WTC11 (cell line): ENCODE measurements around the gene LAMC2. TPM values are rescaled to one million over a fixed set of nuclear protein-coding genes. Genes with fewer than 3 reads are reported as not detected.

Experiments used
- ATAC-seq: fragments of 200-7000 bp; cut with Tn5 transposase; 2 replicates; pipeline ENCODE4 v1.10.0; 2021; ENCODE audit warnings: mild to moderate bottlenecking, moderate library complexity
- CTCF ChIA-PET: fragments of 300-600 bp; sonication (Branson Sonifier 250); formaldehyde crosslinking; loops from one replicate; lab custom pipeline; 2021; ENCODE audit warnings: antibody characterized with exemption; lab: Charles Lee
- POLR2A ChIA-PET: fragments of 350-600 bp; sonication (Branson Sonifier 250); formaldehyde crosslinking; loops from one replicate; lab custom pipeline; 2021; ENCODE audit warnings: antibody characterized with exemption; lab: Charles Lee
- DNase-seq: peaks from one replicate; pipeline ENCODE4 v3.0.0; 2021; ENCODE audit warnings: low spot score
- H3K27ac Mint-ChIP-seq: 2 replicates; pipeline ENCODE4 v1.8.0; 2021; ENCODE audit warnings: mixed read lengths
- H3K27me3 Mint-ChIP-seq: 2 replicates; pipeline ENCODE4 v1.8.0; 2021; ENCODE audit warnings: low read depth, mild to moderate bottlenecking, moderate library complexity, mixed read lengths
- H3K36me3 Mint-ChIP-seq: 2 replicates; pipeline ENCODE4 v1.8.0; 2021; ENCODE audit warnings: mixed read lengths
- H3K4me1 Mint-ChIP-seq: 2 replicates; pipeline ENCODE4 v1.8.0; 2022; ENCODE audit warnings: mixed read lengths
- H3K4me3 Mint-ChIP-seq: 2 replicates; pipeline ENCODE4 v1.8.0; 2021; ENCODE audit warnings: mild to moderate bottlenecking, moderate library complexity, mixed read lengths
- H3K9me3 Mint-ChIP-seq: 2 replicates; pipeline ENCODE4 v1.8.0; 2021; ENCODE audit warnings: mixed read lengths
- FOXK1 ChIP-seq: sonication (generic); formaldehyde crosslinking; IDR thresholded peaks from 2 replicates; pipeline ENCODE4 v1.8.0; 2022; ENCODE audit warnings: mild to moderate bottlenecking, moderate library complexity, missing genetic modification reagents
- SMAD4 ChIP-seq: sonication (generic); formaldehyde crosslinking; IDR thresholded peaks from 2 replicates; pipeline ENCODE4 v1.8.0; 2022; ENCODE audit warnings: mild to moderate bottlenecking, missing genetic modification reagents
- TP53 ChIP-seq: sonication (generic); formaldehyde crosslinking; IDR thresholded peaks from 2 replicates; pipeline ENCODE4 v1.8.1; 2023; ENCODE audit warnings: mild to moderate bottlenecking, missing genetic modification reagents
- ZNF396 ChIP-seq: fragments of 250-450 bp; sonication (Bioruptor Pico); IDR thresholded peaks from 2 replicates; pipeline ENCODE4 v1.8.0; 2021; ENCODE audit warnings: mild to moderate bottlenecking, moderate library complexity, borderline replicate concordance
- total RNA-seq: library from RNA; stranded (reverse); gene quantifications from 3 replicates; pipeline ENCODE4 v1.2.3, GENCODE V29; 2021
- TF ChIP-seq, protein P1 (sequence below): sonication (generic); formaldehyde crosslinking; IDR thresholded peaks from 2 replicates; pipeline ENCODE4 v1.8.1; 2022; ENCODE audit warnings: missing genetic modification reagents, borderline replicate concordance
- TF ChIP-seq, protein P2 (sequence below): fragments of 250-450 bp; sonication (Bioruptor Pico); IDR thresholded peaks from 2 replicates; pipeline ENCODE4 v1.9.0; 2021; ENCODE audit warnings: mild to moderate bottlenecking, borderline replicate concordance
- TF ChIP-seq, protein P3 (sequence below): sonication (generic); formaldehyde crosslinking; IDR thresholded peaks from 2 replicates; pipeline ENCODE4 v1.8.0; 2022; ENCODE audit warnings: missing genetic modification reagents
- TF ChIP-seq, protein P4 (sequence below): sonication (generic); formaldehyde crosslinking; IDR thresholded peaks from 2 replicates; pipeline ENCODE4 v1.8.0; 2022; ENCODE audit warnings: mild to moderate bottlenecking, missing genetic modification reagents
- TF ChIP-seq, protein P5 (sequence below): fragments of 250-450 bp; sonication (Bioruptor Pico); conservative IDR thresholded peaks from 2 replicates; pipeline ENCODE4 v1.9.0; 2021; ENCODE audit warnings: mild to moderate bottlenecking

Gene LAMC2
- total RNA-seq, 1 experiment from 2014 or later = 7.9 TPM

DNA sequence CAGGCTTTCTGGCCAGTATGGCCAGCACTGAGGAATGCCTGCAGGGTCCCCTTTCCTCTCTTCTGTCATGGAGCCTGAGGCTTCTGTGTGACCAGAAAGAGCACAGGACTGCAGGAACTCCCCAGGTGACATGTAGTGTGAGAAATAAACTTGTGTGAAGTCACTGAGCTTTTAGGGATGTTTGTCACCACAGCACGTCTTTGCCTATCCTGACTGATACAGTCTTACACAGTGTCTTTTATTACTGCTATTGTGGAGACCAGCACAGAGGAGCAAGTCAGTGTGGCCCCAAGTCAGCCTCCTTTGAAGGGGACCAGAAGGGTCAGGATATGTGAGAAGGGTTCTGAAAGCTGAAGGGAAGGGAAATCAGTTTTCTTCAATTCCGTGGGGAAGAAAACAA, 102.5 kb downstream of the LAMC2 start:
- peaks cover 4% of the 10 kb centered on the region for H3K9me3 Mint-ChIP-seq
- CTCF ChIA-PET = interaction anchor here (2.4 kb wide), 1 partner anchor 18 kb away, joined by 12 read pairs; no protein-coding TSS in a partner anchor
- H3K4me1 Mint-ChIP-seq = peaks cover 28% of the 10 kb centered on the region
- TF ChIP-seq ZNF396 (CRISPR knock-in tag) = no peak
- TF ChIP-seq, protein P1, sequence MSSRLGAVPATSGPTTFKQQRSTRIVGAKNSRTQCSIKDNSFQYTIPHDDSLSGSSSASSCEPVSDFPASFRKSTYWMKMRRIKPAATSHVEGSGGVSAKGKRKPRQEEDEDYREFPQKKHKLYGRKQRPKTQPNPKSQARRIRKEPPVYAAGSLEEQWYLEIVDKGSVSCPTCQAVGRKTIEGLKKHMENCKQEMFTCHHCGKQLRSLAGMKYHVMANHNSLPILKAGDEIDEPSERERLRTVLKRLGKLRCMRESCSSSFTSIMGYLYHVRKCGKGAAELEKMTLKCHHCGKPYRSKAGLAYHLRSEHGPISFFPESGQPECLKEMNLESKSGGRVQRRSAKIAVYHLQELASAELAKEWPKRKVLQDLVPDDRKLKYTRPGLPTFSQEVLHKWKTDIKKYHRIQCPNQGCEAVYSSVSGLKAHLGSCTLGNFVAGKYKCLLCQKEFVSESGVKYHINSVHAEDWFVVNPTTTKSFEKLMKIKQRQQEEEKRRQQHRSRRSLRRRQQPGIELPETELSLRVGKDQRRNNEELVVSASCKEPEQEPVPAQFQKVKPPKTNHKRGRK (CRISPR knock-in tag) = no peak
- TF ChIP-seq, protein P2, sequence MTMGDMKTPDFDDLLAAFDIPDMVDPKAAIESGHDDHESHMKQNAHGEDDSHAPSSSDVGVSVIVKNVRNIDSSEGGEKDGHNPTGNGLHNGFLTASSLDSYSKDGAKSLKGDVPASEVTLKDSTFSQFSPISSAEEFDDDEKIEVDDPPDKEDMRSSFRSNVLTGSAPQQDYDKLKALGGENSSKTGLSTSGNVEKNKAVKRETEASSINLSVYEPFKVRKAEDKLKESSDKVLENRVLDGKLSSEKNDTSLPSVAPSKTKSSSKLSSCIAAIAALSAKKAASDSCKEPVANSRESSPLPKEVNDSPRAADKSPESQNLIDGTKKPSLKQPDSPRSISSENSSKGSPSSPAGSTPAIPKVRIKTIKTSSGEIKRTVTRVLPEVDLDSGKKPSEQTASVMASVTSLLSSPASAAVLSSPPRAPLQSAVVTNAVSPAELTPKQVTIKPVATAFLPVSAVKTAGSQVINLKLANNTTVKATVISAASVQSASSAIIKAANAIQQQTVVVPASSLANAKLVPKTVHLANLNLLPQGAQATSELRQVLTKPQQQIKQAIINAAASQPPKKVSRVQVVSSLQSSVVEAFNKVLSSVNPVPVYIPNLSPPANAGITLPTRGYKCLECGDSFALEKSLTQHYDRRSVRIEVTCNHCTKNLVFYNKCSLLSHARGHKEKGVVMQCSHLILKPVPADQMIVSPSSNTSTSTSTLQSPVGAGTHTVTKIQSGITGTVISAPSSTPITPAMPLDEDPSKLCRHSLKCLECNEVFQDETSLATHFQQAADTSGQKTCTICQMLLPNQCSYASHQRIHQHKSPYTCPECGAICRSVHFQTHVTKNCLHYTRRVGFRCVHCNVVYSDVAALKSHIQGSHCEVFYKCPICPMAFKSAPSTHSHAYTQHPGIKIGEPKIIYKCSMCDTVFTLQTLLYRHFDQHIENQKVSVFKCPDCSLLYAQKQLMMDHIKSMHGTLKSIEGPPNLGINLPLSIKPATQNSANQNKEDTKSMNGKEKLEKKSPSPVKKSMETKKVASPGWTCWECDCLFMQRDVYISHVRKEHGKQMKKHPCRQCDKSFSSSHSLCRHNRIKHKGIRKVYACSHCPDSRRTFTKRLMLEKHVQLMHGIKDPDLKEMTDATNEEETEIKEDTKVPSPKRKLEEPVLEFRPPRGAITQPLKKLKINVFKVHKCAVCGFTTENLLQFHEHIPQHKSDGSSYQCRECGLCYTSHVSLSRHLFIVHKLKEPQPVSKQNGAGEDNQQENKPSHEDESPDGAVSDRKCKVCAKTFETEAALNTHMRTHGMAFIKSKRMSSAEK (CRISPR knock-in tag) = no peak
- DNase-seq = no peak
- ATAC-seq = no peak
- no peak overlapping the region for H3K4me3 Mint-ChIP-seq
- no peak overlapping the region for H3K27ac Mint-ChIP-seq
- no peaks in the 10 kb centered on the region; the same call in 1 of the 2 replicates for H3K27me3 Mint-ChIP-seq
- H3K36me3 Mint-ChIP-seq = peaks cover 4% of the 10 kb centered on the region; the same call in 1 of the 2 replicates
- POLR2A ChIA-PET = no interaction called here

DNA sequence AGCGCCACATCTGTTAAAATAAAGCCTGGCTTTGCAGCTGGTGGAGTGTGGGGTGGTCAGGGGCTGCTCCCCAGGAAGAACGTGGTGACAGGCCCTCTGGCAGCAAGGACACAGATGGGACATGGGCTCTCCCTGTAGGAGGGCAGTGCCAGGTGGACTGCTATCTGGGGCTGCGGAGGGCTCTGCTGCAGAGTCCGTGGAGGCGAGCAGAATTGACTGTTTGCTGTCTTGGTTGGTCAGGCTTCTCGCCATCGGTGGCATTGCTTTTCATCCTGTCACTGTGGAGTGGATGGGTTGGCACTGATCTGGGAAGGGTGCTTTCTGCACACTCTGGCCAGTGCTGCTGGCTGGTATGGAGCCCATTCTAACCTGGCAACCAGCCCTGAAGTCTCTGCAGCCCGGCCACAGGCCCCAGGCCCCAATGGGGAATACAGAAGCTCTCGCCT, 103.0 kb downstream of the LAMC2 start:
- Mint-ChIP-seq H3K9me3 (peaks cover 4% of the 10 kb centered on the region), H3K27ac (no peak overlapping the region), H3K27me3 (no peaks in the 10 kb centered on the region; the same call in 1 of the 2 replicates), H3K4me3 (no peak overlapping the region), H3K4me1 (peaks cover 29% of the 10 kb centered on the region), H3K36me3 (peaks cover 4% of the 10 kb centered on the region; the same call in 1 of the 2 replicates)
- ChIA-PET CTCF (no interaction called here), POLR2A (no interaction called here)
- DNase-seq (no peak), ATAC-seq (no peak)
- no peak for TF ChIP-seq FOXK1 (CRISPR knock-in tag)

DNA sequence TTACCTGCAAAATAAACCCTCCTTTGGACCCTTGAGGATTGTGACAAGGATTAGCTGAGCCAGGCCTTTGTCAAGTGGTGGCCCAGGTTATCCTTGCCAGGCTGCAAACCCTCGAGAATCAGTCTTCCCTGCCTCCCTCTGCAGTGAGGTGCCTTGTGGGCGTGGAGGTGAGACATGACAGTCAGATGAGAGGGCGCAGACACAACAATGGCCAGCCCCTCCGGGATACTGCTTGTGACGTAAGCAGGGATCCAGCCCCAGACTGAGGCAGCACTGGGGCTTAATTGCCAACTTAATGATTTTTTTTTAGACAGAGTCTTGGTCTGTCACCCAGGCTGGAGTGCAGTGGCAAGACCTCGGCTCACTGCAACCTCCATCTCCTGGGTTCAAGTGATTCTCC, 104.6 kb downstream of the LAMC2 start:
- CTCF ChIA-PET = interaction anchor here (1.5 to 4.8 kb wide), 2 partner anchors 9 to 16 kb away, joined by 6 to 21 read pairs; no protein-coding TSS in a partner anchor
- H3K27ac Mint-ChIP-seq = no peak overlapping the region

More for the DNA sequence above, 104.6 kb downstream of the LAMC2 start:
- peaks cover 4% of the 10 kb centered on the region; the same call in 1 of the 2 replicates for H3K36me3 Mint-ChIP-seq
- no peak overlapping the region for H3K4me3 Mint-ChIP-seq
- H3K4me1 Mint-ChIP-seq = peaks cover 29% of the 10 kb centered on the region
- ATAC-seq = no peak
- no peaks in the 10 kb centered on the region; the same call in 1 of the 2 replicates for H3K27me3 Mint-ChIP-seq
- POLR2A ChIA-PET = no interaction called here
- no peak for DNase-seq
- TF ChIP-seq, protein P3, sequence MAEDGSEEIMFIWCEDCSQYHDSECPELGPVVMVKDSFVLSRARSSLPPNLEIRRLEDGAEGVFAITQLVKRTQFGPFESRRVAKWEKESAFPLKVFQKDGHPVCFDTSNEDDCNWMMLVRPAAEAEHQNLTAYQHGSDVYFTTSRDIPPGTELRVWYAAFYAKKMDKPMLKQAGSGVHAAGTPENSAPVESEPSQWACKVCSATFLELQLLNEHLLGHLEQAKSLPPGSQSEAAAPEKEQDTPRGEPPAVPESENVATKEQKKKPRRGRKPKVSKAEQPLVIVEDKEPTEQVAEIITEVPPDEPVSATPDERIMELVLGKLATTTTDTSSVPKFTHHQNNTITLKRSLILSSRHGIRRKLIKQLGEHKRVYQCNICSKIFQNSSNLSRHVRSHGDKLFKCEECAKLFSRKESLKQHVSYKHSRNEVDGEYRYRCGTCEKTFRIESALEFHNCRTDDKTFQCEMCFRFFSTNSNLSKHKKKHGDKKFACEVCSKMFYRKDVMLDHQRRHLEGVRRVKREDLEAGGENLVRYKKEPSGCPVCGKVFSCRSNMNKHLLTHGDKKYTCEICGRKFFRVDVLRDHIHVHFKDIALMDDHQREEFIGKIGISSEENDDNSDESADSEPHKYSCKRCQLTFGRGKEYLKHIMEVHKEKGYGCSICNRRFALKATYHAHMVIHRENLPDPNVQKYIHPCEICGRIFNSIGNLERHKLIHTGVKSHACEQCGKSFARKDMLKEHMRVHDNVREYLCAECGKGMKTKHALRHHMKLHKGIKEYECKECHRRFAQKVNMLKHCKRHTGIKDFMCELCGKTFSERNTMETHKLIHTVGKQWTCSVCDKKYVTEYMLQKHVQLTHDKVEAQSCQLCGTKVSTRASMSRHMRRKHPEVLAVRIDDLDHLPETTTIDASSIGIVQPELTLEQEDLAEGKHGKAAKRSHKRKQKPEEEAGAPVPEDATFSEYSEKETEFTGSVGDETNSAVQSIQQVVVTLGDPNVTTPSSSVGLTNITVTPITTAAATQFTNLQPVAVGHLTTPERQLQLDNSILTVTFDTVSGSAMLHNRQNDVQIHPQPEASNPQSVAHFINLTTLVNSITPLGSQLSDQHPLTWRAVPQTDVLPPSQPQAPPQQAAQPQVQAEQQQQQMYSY (CRISPR knock-in tag) = no peak
- TF ChIP-seq TP53 (CRISPR knock-in tag) (no peak), SMAD4 (CRISPR knock-in tag) (no peak)
- TF ChIP-seq, protein P4, sequence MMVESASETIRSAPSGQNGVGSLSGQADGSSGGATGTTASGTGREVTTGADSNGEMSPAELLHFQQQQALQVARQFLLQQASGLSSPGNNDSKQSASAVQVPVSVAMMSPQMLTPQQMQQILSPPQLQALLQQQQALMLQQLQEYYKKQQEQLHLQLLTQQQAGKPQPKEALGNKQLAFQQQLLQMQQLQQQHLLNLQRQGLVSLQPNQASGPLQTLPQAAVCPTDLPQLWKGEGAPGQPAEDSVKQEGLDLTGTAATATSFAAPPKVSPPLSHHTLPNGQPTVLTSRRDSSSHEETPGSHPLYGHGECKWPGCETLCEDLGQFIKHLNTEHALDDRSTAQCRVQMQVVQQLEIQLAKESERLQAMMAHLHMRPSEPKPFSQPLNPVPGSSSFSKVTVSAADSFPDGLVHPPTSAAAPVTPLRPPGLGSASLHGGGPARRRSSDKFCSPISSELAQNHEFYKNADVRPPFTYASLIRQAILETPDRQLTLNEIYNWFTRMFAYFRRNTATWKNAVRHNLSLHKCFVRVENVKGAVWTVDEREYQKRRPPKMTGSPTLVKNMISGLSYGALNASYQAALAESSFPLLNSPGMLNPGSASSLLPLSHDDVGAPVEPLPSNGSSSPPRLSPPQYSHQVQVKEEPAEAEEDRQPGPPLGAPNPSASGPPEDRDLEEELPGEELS (CRISPR knock-in tag) = no peak
- TF ChIP-seq, protein P2 (CRISPR knock-in tag) = no peak
- TF ChIP-seq, protein P5, sequence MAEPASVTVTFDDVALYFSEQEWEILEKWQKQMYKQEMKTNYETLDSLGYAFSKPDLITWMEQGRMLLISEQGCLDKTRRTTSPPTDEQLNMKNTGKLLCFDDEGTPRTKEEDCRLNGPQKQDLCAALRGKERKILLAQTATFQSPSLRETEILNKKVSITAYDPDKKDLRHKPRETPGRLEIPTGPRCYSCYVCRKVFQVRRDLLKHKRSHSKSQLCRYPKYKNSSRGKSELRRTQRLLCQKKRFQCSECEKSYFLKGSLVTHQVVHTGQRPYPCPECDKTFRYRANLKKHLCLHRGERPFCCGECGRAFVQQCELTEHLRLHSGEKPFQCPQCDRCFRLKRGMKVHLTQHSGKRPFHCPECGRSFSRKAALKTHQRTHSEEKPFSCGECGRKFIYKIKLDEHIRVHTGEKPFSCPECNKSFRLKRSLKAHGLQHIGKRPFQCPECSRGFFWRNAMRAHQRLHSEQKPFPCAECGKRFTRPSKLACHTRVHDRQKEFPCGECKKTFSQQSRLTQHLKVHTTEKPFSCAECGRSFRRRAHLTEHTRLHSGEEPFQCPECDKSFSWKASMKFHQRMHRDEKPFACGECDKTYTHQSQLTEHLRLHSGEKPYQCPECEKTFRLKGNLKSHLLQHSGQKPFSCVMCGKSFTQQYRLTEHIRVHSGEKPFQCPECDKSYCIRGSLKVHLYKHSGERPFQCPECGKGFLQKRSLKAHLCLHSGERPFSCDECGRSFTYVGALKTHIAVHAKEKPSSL (CRISPR knock-in tag) = no peak
- peaks cover 4% of the 10 kb centered on the region for H3K9me3 Mint-ChIP-seq
